ENCODE data around the gene ULK4.

The ULK4 gene

DNA sequence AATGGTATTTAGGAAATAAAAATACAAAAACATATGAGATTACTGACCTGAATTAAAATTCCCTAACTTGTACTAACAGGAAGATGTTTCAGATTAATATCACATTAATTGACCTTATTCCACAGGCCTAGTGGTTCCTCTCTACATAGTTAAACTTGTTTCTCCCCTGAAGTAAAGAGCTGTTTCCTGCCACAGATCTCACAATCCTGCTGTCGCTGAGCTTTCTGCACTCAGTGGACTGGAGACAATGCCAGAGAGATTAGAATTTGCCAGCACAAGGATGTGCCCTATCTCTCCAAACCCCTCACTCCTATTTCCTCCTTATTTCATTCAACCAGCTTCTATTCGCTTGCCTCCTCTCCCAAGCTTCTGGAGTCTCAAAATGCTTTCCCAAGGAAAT, 632.0 kb downstream of the ULK4 start:
- Histone ChIP-seq H3K4me1 (ENCODE audit: insufficient read depth, low read length, poor library complexity, severe bottlenecking) (peaks cover 26% of the 10 kb centered on the region), H4K20me1 (ENCODE audit: insufficient read depth, low read length, poor library complexity, severe bottlenecking) (no peaks in the 10 kb centered on the region), H3K9me2 (replicated peaks; ENCODE audit: low read depth, low read length) (no peaks in the 10 kb centered on the region), H3F3A (ENCODE audit: low read depth) (no peaks in the 10 kb centered on the region), H3K36me3 (ENCODE audit: insufficient read depth, low read length) (no peaks in the 10 kb centered on the region), H2AFZ (ENCODE audit: low read length) (no peak overlapping the region), H3K27me3 (ENCODE audit: insufficient read depth, low read length, poor library complexity, severe bottlenecking) (no peaks in the 10 kb centered on the region), H3K4me3 (ENCODE audit: low read length, poor library complexity, severe bottlenecking) (no peak overlapping the region), H3K9me3 (ENCODE audit: insufficient read depth, low read depth, low read length) (no peaks in the 10 kb centered on the region), H3K79me2 (ENCODE audit: insufficient read depth, low read length) (no peaks in the 10 kb centered on the region), H3K4me2 (ENCODE audit: low read depth, low read length, poor library complexity, severe bottlenecking) (no peak overlapping the region), H3K9ac (ENCODE audit: low read depth, low read length, poor library complexity, severe bottlenecking) (no peak overlapping the region)
- TF ChIP-seq, protein P1, sequence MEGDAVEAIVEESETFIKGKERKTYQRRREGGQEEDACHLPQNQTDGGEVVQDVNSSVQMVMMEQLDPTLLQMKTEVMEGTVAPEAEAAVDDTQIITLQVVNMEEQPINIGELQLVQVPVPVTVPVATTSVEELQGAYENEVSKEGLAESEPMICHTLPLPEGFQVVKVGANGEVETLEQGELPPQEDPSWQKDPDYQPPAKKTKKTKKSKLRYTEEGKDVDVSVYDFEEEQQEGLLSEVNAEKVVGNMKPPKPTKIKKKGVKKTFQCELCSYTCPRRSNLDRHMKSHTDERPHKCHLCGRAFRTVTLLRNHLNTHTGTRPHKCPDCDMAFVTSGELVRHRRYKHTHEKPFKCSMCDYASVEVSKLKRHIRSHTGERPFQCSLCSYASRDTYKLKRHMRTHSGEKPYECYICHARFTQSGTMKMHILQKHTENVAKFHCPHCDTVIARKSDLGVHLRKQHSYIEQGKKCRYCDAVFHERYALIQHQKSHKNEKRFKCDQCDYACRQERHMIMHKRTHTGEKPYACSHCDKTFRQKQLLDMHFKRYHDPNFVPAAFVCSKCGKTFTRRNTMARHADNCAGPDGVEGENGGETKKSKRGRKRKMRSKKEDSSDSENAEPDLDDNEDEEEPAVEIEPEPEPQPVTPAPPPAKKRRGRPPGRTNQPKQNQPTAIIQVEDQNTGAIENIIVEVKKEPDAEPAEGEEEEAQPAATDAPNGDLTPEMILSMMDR (conservative IDR thresholded peaks at IDR 0.05; ENCODE audit: low read length), result no peak
- TF ChIP-seq EZH2phosphoT487 (IDR thresholded peaks at IDR 0.05; ENCODE audit: borderline replicate concordance), result no peak

DNA sequence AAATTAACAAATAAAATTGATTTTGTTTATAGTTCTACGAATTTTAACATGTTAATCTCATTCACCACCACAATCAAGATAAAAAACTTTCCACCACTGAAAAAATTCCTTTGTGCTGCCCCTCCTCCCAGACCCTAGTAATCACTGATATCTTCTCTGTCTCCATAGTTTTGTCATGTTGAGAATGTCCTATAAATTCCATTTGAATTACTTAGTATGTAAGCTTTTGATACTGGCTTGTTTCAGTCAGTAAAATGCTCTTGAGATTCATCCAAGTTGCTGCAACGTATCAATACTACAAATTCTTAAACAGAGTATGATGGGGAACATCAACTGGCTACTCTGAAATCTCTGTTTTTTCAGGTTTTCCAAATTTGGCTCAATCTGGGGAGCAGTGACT, 633.0 kb downstream of the ULK4 start:
- Histone ChIP-seq H3K4me3 (ENCODE audit: low read length, poor library complexity, severe bottlenecking) (no peak overlapping the region), H3K9me3 (ENCODE audit: insufficient read depth, low read depth, low read length) (no peaks in the 10 kb centered on the region), H3K4me1 (ENCODE audit: insufficient read depth, low read length, poor library complexity, severe bottlenecking) (peaks cover 26% of the 10 kb centered on the region), H3K79me2 (ENCODE audit: insufficient read depth, low read length) (no peaks in the 10 kb centered on the region), H3K9me2 (replicated peaks; ENCODE audit: low read depth, low read length) (no peaks in the 10 kb centered on the region), H3K4me2 (ENCODE audit: low read depth, low read length, poor library complexity, severe bottlenecking) (no peak overlapping the region), H3K27me3 (ENCODE audit: insufficient read depth, low read length, poor library complexity, severe bottlenecking) (no peaks in the 10 kb centered on the region), H3K9ac (ENCODE audit: low read depth, low read length, poor library complexity, severe bottlenecking) (no peak overlapping the region), H3F3A (ENCODE audit: low read depth) (no peaks in the 10 kb centered on the region), H4K20me1 (ENCODE audit: insufficient read depth, low read length, poor library complexity, severe bottlenecking) (no peaks in the 10 kb centered on the region), H3K36me3 (ENCODE audit: insufficient read depth, low read length) (no peaks in the 10 kb centered on the region), H2AFZ (ENCODE audit: low read length) (no peak overlapping the region)
- TF ChIP-seq, protein P1 (conservative IDR thresholded peaks at IDR 0.05; ENCODE audit: low read length), result no peak
- no peak for TF ChIP-seq EZH2phosphoT487 (IDR thresholded peaks at IDR 0.05; ENCODE audit: borderline replicate concordance)

DNA sequence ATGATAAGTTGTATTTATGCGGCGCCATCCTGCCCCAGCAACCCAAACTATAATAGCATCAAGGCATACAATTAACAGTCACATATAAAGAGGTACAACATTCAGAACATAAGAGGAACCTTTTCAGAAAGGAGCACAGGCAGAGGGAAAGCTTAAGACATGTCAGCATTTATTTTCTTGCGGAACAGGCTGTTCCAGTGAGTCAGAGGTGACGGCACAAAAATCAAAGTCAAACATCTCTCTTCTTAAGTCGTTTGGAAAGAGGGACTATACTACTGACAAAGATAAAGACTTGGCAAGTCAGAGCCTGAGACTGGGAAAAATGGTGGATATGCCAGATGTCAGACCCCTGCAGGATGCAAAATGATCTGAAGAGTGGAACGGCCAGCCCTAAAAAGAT, 634.2 kb downstream of the ULK4 start:
- TF ChIP-seq EZH2phosphoT487 (IDR thresholded peaks at IDR 0.05; ENCODE audit: borderline replicate concordance), result no peak
- TF ChIP-seq, protein P1 (conservative IDR thresholded peaks at IDR 0.05; ENCODE audit: low read length), result no peak
- no peaks in the 10 kb centered on the region for H4K20me1 ChIP-seq (ENCODE audit: insufficient read depth, low read length, poor library complexity, severe bottlenecking)
- no peaks in the 10 kb centered on the region for H3F3A ChIP-seq (ENCODE audit: low read depth)
- H3K4me1 ChIP-seq (ENCODE audit: insufficient read depth, low read length, poor library complexity, severe bottlenecking), result peaks cover 31% of the 10 kb centered on the region
- no peaks in the 10 kb centered on the region for H3K36me3 ChIP-seq (ENCODE audit: insufficient read depth, low read length)
- H3K79me2 ChIP-seq (ENCODE audit: insufficient read depth, low read length), result no peaks in the 10 kb centered on the region
- no peak overlapping the region for H3K4me3 ChIP-seq (ENCODE audit: low read length, poor library complexity, severe bottlenecking)
- H2AFZ ChIP-seq (ENCODE audit: low read length), result no peak overlapping the region
- H3K9me3 ChIP-seq (ENCODE audit: insufficient read depth, low read depth, low read length), result no peaks in the 10 kb centered on the region
- H3K9ac ChIP-seq (ENCODE audit: low read depth, low read length, poor library complexity, severe bottlenecking), result no peak overlapping the region
- no peaks in the 10 kb centered on the region for H3K27me3 ChIP-seq (ENCODE audit: insufficient read depth, low read length, poor library complexity, severe bottlenecking)
- no peak overlapping the region for H3K4me2 ChIP-seq (ENCODE audit: low read depth, low read length, poor library complexity, severe bottlenecking)
- no peaks in the 10 kb centered on the region for H3K9me2 ChIP-seq (replicated peaks; ENCODE audit: low read depth, low read length)
